ENCODE data around the gene STIM1.
A peak's percentile ranks its signal among the peaks of the same experiment; 100 is the strongest.
"Not testable (repeated sequence)": the region's sequence is repeated elsewhere in the genome, so short reads cannot be mapped to it uniquely, and the experiment has no call there.

The STIM1 gene

DNA sequence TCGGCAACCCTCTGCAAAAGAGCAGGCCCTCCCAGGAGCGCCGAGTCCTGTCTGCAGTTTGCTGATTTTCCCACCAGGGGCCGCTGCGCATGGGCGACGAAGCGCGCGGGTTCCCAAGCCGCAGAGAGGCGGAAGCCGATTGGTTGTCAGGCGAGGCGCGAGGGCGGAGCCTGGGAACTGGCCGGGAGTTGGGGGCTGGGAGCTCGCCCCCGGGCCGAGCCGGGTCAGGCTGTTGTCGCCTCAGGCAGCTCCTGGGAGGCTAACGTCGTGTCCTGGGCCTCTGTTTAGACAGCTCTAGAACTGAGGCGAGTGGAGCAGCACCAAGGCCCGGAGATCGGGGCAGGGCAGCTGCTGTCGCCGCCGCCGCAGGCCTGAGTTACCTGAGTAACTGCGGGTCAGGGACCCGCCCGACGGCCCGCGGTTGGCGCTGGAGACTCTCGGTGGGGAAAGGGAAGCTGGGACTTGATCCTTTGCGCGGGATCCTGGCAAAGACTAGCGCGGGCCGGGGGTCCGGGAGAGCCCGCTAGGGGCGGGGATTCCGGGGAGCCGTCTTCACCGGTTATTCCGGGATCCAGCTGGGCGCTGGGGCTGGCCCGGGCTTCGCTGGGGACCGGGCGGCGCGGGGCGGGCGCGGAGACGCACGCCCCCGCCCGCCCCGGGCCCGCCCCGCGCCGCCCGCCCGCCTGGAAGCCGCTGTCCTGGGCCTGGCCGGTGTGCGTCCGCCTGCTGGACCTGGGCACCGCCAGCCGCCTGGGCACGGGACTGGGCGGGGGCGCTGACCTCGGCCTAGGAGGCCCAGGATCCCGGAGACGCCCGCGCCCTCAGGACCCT lies at the start of gene STIM1:
Gene STIM1, plus strand, starts transcription at position 688 of the 831 bp plus-strand sequence. CDS start 607 bp downstream, outside the sequence.
- DNase-seq = peak; percentile 93

DNA sequence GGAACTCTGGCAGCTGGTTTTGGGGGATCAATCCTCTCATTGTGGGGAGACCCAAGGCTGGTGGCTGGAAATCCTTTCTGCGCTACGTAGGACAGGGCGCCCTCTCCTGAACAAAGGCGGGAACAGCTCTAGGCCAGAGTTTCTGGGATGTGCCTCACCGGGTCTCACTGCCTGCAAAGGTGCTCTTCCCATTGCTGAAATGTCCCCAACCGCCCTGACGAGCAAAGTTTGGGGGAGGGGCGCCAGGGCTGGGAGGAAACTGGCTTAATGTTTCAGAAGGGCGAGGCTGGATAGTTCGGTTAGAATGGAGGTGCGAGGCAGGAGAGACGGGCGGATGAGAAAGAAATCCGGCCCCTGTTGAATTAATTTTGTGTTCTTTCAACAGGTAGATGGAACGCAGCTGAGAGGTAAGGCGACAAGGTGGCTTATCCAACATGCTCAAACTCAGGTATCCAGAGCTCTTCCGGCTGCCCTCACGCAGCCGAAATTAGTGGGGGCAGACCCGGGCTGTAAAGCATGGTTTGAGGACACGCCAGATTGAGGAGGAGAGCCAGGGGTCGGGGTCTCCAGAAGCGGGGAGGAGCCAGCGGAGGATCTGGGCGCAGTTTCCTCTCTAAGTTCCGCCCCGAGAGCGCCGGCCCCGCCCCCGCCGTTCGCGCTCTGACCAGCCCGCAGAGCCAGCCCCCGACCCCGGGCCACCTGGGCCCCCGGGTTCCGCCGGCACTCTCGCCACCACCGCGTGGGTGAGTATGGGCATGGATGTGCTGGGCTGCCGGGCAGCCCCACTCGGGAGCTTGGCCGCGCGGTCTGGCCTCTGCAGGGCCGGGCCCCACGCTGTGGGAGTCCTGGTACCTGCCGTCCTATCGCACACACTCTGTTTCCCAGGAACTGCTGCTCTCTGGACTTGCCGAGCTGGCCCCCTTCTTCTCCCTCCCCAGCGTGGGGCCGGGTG lies 47.3 kb upstream of the STIM1 start, which contains the start of gene PGAP2:
Gene PGAP2, plus strand, starts transcription at position 652 of the 952 bp plus-strand sequence. CDS start 2,700 bp downstream, outside the sequence.
- peak; percentile 75 for DNase-seq

DNA sequence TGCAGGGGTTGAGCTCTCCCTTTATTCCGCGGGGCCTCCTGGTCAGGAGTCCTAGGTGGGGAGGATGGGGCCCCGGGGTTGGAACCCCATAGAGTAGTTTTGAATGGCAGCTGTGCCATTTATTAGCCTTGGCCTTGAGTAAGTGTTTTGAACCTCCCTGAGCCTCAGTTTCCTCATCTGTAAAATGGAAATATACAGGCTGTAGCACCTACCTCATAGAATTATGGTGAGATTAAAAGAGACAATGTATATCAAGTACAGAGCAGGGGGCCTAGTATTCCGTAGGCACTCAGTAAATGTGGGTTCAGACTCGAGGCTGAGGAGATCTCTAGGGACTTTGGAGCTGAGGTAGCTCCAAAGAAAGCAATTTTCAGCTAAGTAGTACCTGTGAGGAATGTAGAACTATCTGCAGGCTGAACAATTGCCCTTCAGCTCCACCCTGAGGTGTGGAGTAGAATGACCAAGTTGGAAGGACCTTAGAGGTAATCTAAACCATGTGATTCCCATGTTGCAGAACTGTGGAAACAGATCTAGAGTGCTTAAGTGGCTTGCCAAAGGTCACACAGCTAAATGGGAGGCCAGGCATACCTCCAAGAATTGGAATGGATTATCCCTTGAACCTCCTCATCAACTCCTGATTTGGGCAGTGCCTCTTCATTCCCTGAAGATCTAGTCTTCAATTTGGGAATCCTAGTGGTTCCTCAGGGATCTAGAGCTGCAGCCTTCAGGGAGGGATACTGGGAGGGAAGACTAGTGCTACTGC lies 46.4 kb upstream of the STIM1 start:
- peak; percentile 48 for DNase-seq

DNA sequence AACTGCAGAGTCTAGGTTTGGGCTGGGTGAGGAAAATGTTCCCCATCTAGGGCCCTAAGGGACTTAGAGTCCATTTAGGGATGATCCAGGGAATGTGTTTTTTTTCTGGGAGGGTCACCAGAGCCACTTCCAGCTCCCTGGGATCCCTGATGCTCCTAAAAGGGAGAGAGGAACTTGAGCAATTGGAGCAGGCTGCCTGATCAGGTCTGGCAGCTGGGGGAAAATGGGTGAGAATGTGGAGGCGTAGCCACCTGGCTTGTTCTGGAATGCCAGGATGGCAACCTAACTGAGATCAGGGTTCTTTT lies 45.9 kb upstream of the STIM1 start:
- DNase-seq = no peak

DNA sequence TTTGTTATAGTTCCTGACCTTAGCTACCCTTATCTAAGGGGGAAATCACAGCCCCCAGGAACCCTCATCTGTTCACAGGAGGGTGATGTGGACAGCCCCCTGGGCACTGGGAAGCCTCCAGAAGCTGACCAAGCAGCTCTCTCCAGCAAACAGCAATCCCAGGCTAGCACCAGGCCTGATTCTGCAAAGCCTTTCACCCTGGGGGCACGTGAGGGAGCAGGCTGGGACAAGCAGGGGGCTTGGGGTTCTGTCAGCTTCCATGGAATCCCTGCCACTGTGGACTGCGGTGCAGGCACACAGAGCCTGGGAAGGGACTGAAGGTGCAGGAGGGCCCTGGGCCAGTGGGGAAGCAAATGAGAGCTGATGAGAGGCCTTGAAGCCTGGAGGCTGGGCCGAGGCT lies 45.0 kb upstream of the STIM1 start:
- no peak for DNase-seq

DNA sequence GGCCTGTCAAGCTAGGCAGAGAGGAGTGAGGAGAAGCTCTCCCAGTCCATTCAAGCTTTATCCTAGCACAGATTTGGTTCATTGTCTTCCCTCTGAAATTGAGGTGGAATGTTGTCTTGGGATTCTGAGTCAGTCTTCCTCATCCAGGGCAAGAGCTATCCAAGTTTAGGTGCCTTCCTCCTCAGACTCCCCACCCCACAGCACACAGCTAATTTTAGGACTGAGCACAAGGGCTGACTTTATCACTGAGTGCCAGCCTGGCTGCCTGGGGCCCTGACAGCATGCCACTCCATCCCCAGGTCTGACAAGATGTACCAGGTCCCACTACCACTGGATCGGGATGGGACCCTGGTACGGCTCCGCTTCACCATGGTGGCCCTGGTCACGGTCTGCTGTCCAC lies 44.5 kb upstream of the STIM1 start:
- no peak for DNase-seq

DNA sequence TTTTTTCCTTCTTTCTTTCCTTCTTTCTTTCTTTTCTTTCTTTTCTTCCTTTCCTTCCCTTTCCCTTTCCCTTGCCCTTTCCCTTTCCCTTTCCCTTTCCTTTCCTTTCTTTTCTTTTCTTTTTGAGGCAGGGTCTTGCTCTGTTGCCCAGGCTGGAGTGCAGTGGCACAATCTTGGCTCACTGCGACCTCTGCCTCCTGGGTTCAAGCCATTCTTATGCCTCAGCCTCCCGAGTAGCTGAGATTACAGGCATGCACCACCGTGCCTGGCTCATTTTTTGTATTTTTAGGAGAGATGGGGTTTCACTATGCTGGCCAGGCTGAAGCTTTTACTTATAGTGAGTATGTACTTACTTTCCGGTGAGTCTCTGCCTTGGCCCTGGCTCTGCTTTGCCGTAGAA lies 40.6 kb upstream of the STIM1 start:
- not testable (repeated sequence) for DNase-seq

DNA sequence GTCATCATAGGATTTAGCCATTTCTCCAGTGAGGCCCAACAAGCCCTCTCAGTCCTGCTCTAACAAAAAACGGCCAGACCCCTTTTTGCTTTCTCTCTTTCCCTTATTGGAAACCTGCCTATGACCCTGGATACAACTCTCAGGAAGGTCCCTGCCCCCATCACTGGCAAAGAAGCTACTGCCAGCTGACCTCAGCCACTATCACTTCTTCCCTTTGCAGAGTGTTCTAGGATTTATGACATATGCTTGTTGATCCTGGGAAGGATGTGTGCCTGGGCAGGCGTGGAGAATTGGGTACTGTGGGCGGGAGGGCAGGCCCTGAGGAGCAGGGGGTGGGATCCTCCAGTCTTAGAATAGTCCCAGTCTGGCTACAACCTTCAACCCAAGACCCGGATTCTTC lies 39.6 kb upstream of the STIM1 start:
- no peak for DNase-seq

DNA sequence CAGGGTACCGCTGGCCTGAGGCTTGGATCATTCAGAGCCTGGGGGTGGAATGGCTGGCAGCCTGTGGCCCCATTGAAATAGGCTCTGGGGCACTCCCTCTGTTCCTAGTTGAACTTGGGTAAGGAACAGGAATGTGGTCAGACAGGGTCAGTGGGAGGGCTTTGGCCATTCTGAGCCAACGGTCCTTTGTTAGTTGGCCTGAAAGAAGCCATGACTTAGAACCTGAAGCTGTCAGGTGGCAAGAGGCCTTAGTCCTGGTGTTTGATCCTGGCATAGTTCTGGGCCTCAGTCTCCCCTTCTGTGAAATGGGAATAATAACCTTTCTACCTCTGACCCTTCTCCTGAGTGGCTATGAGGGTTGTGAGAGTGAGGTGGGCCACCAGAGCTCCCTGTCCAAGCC lies 38.8 kb upstream of the STIM1 start:
- no peak for DNase-seq

DNA sequence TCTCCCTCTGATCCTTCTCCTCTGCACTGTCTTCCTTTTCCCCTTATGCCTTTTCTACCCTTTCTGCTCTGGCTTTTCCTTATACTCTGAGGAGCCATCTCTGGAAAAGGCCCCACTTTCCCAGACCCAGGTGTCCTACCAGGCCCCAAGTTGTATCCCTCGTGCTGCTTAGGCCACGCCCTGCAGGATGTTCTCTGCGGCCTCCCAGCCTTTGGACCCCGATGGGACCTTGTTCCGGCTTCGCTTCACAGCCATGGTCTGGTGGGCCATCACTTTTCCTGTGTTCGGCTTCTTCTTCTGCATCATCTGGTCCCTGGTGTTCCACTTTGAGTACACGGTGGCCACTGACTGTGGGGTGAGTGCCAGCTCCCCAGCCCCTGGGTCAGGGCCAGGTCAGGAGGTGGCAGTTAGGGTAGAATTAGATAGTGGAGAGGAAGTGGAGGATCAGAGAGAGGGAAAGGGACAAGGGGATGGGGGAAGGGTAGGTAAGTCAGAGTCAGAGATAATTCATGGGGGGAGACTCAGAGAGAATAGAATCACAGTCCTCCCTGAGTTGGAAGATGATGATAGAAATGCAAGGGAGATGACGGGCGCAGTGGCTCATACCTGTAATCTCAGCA lies 38.2 kb upstream of the STIM1 start:
- DNase-seq = no peak

DNA sequence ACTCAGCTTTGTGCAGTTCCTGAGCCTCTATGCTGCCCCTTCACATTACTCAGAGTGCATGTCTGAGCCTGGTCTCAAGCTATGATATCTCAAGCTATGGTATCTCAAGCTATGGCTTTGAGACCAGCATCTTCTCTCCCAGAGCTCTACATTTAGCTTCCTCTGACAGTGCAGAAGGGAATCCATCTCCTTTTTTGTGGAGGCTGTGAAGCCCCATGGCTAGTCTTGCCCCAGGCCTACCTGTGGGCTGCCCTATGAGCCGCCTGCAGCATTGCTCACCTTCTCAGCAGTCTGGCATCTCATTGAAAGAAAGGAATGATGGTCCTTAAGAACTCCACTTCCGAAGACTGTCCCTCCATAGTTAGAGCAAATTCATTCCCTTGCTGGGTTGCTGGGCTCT lies 34.5 kb upstream of the STIM1 start:
- no peak for DNase-seq

DNA sequence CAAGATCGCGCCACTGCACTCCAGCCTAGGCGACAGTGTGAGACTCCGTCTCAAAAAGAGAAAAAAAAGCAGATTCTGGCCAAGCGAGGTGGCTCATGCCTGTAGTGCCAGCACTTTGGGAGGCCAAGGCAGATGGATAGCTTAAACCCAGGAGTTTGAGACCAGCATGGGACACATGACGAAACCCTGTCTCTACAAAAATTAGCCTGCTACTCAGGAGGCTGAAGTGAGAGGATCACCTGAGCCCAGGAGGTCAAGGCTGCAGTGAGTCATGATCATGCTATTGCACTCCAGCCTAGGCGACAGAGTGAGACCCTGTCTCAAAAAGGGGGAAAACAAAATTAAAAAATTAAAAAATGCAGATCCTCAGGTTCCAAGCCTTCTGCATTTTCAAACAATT lies 33.2 kb upstream of the STIM1 start:
- DNase-seq = no peak

DNA sequence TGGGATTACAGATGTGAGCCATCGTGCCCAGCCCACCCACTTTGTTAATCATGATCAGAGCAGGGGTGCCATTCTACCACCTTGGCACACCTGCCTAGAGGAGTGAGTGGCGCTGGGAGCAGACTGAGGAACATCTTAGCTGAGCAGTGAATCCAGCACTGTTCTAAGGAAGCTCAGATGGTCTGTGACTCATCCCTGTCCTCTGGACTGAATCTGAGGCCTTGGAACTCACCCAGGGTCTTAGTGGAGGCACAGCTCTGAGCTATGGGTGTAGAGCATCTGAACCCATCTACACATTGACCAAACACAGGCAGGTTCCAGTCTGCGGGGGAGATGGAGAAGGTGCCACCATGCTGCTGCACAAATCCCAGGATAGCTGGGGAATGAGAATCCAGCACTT lies 32.2 kb upstream of the STIM1 start:
- DNase-seq = no peak

DNA sequence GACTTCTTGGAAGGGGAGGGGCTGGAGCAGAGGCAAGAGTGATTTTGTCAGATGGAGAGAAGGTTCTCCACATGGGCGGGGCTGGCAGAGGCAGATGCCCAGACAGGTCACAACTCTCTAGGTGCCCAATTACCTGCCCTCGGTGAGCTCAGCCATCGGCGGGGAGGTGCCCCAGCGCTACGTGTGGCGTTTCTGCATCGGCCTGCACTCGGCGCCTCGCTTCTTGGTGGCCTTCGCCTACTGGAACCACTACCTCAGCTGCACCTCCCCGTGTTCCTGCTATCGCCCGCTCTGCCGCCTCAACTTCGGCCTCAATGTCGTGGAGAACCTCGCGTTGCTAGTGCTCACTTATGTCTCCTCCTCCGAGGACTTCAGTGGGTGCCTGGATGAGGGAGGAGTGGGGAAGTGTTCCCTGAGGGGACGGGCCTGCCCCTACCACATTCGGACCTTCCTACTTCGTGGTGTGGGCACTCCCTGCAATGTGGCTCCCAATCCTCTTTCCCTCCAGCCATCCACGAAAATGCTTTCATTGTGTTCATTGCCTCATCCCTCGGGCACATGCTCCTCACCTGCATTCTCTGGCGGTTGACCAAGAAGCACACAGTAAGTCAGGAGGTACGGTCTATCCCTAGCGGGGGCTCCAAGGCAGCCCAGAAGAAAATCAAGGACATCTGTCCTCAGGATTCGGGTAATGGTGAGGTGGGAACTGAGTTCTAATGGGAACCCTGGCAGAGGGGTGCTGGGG lies 31.5 kb upstream of the STIM1 start:
- no peak for DNase-seq

DNA sequence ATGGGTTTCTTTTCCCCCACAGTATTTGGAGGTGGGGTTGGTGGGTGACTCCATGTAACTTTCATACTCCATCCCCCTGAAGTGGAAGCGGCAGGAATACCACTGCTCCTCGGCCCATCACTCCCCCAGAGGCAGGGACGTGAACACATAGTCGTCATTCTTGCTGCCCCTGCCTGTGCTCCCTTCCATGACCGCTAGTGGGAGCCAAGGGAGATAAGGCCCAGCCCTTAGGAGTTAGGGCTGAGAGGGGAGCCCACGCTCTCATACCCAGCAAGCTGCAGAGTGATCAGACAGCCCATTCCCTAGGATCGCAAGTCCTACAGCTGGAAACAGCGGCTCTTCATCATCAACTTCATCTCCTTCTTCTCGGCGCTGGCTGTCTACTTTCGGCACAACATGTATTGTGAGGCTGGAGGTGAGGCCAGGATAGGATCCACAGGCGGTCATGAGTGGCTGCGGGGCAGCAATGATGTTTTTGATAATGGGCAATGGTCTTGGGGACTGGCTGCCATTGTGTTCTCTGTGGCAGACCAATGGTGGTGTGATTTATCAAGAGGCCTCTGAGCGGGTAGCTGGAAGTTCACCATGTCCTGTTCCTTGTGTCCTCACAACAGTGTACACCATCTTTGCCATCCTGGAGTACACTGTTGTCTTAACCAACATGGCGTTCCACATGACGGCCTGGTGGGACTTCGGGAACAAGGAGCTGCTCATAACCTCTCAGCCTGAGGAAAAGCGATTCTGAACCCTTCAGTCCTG lies 30.6 kb upstream of the STIM1 start:
- peak; percentile 49 for DNase-seq

DNA sequence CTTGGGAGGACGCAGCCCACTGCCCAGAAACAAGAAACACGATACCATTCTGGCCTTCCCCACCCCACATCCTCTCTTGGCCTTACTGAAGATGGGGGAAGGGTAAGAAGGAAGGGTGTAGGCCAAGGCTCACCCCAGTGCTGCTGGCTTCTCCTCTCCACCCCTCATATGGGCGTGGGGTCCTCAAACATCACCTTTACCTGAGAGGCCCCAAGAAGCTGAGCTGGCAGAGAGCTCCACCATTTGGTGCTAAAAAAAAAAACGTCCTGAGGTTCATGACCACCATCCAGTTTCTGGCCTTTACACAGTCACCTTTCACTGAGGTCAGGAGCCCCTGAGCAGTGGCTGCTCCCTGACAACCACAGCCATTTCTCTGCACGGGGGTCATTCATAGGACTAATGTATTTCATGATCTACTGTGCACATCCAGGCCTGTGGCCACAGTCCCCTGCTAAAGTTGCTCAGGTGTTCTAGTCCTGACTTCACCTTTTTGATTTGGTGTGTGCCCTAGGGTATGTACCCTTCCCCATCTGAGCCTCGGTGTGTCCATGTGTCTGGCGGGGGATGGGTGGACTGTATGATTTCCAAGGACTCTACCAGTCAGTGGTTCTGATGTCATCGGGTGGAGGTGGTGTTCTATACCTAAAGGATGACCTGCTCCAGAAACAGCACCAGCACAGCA lies 29.9 kb upstream of the STIM1 start:
- DNase-seq = no peak

DNA sequence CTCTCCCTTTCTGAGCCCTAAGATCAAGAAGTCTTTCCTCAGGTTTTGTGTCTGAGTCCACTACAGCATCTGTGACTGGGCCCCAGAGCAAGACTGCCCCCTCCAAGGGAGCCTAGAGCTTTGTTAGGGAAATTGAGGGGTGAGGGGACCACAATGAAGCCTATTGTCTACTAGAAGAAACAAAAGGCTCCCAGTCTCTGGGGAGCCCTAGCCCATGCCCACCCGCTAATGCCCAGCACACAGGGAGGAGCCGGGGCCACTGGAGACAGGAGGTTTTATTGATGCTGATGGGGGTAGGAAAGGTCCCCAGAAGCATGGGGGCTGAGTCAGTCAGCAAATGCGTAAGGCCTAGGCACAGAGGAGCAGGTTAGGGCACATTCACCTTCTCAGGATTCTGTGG lies 28.7 kb upstream of the STIM1 start:
- no peak for DNase-seq

DNA sequence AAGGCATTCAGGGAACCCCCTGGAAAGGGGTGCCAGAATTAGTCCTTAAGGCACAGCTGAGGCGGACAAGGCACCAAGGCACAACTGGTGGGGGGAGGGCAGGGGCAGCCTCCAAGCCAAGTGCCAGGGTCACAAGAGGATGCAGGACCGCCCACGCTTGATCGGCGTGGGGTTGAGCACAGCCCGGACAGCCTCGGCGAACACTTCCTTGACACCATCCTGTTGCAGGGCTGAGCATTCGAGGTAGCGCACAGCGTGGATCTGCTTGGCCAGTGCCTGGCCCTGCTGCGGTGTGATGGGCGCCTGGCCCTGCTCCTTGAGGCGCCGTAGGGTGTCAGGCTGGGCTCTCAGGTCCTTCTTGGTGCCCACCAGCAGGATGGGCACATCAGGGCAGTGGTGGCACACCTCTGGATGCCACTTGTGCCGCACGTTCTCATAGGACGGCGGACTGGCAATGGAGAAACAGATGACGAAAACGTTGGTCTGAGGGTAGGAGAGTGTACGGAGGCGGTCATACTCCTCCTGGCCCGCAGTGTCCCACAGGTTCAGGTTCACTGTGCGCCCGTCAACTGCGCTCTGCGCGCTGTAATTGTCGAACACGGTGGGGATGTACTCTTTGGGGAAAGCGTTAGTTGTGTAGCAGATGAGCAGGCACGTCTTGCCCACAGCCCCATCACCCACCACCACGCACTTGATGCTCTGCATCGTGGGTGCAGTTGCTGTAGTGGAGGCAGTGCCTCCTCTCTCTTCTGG lies 27.9 kb upstream of the STIM1 start:
- DNase-seq = no peak

DNA sequence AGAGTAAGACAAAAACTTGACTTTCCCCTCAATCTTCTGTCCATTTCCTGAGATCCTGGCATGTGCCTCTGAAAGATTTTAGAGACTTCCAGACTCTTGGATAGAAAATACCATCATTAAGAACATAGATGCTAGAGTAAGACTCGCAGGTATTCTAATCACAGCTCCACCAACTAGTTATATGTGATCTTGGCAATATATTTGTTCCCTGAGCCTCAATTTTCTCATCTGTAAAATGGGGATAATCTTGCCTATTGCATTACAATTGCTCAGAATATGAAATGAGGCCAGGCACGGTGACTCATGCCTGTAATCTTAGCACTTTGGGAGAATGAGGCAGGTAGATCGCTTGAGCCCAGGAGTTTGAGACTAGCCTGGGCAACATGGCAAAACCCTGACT lies 25.4 kb upstream of the STIM1 start:
- DNase-seq = no peak

DNA sequence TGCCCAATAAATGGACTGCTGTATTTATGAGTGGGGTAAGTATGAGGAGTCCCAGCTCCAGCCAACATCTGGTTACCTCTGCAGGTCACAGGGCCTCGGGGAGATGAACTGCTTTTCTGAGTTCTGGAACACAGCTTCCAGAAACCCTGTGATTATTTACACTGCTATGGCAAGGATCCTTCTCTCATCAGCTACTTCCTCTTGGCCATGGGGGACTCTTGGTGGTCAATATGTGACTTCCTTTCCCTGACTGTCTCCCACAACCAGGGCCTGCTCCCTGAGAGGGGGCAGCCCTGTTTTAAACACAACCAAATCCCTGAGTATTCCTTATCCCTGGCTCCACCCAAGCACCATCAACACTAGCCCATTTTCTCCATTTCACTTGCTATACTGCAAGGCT lies 24.7 kb upstream of the STIM1 start:
- no peak for DNase-seq
